ENCODE data around the gene OR2V2. TPM values are rescaled to one million over a fixed set of nuclear protein-coding genes. Genes with fewer than 3 reads are reported as not detected.

Gene OR2V2
- polyA plus RNA-seq, 2 of the 4 experiments (the other 2 are of a cell fraction) = not detected

DNA sequence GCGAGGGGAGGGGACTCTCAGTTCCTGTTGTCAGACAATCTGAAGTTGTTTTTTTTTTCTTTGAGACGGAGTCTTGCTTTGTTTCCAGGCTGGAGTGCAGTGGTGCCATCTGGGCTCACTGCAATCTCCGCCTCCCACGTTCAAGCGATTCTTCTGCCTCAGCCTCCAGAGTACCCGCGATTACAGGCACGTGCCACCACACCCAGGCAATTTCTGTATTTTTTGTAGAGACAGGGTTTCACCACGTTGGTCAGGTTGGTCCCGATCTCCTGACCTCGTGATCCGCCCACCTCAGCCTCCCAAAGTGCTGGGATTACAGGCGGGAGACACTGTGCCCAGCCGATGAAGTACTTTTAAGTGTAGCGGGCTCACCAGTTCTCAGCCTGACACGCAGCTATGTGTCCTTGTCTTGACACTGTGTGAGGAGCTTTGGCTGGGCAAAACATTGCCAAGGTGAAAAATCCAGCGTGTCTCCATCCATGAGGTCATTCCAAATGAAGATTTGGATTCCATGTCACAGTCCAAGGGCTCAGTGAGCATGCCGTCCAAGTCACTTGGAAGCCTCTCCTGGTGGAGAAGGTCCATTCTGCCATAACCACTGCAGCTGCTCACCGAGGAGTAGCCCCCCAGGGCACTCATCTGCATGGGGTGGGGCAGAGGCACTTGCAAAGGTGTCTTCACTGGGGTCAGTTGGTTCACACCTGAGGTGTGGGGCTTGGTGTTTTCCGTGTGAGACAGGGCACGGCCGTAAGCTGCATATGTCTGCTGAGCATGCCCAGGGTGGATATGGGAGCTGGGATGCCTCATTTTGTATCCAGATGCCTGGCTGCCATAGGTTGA is 48.4 kb upstream of the OR2V2 start (continued):
- TF ChIP-seq RAD21 (conservative IDR thresholded peaks at IDR 0.05 in 1 of 2, IDR thresholded peaks at IDR 0.05 in 1 of 2) = no peak
- TF ChIP-seq EHF (CRISPR knock-in tag; IDR thresholded peaks at IDR 0.05) = no peak
- TF ChIP-seq, protein P1, sequence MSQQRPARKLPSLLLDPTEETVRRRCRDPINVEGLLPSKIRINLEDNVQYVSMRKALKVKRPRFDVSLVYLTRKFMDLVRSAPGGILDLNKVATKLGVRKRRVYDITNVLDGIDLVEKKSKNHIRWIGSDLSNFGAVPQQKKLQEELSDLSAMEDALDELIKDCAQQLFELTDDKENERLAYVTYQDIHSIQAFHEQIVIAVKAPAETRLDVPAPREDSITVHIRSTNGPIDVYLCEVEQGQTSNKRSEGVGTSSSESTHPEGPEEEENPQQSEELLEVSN (IDR thresholded peaks at IDR 0.05; ENCODE audit: borderline replicate concordance, low read depth) = 0 out of 2 replicates have a peak, but pooled peaks have one; percentile 32
- no peak for TF ChIP-seq HEYL (CRISPR knock-in tag; IDR thresholded peaks at IDR 0.05)
- TF ChIP-seq SREBF2 (IDR thresholded peaks at IDR 0.05) = no peak
- no peak for TF ChIP-seq RFX5 (IDR thresholded peaks at IDR 0.05)
- TF ChIP-seq BHLHE40 (IDR thresholded peaks at IDR 0.05; ENCODE audit: low read depth, low read length) = peak; percentile 36; the same call in 1 of the 2 replicates
- TF ChIP-seq, protein P2, sequence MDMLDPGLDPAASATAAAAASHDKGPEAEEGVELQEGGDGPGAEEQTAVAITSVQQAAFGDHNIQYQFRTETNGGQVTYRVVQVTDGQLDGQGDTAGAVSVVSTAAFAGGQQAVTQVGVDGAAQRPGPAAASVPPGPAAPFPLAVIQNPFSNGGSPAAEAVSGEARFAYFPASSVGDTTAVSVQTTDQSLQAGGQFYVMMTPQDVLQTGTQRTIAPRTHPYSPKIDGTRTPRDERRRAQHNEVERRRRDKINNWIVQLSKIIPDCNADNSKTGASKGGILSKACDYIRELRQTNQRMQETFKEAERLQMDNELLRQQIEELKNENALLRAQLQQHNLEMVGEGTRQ (IDR thresholded peaks at IDR 0.05) = peak; percentile 27; the same call in 1 of the 2 replicates
- TF ChIP-seq MYC (IDR thresholded peaks at IDR 0.05; ENCODE audit: borderline replicate concordance, low read length) = no peak
- no peak for TF ChIP-seq MAZ (IDR thresholded peaks at IDR 0.05; ENCODE audit: borderline replicate concordance, low read depth, low read length)
- TF ChIP-seq, protein P3, sequence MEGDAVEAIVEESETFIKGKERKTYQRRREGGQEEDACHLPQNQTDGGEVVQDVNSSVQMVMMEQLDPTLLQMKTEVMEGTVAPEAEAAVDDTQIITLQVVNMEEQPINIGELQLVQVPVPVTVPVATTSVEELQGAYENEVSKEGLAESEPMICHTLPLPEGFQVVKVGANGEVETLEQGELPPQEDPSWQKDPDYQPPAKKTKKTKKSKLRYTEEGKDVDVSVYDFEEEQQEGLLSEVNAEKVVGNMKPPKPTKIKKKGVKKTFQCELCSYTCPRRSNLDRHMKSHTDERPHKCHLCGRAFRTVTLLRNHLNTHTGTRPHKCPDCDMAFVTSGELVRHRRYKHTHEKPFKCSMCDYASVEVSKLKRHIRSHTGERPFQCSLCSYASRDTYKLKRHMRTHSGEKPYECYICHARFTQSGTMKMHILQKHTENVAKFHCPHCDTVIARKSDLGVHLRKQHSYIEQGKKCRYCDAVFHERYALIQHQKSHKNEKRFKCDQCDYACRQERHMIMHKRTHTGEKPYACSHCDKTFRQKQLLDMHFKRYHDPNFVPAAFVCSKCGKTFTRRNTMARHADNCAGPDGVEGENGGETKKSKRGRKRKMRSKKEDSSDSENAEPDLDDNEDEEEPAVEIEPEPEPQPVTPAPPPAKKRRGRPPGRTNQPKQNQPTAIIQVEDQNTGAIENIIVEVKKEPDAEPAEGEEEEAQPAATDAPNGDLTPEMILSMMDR (IDR thresholded peaks at IDR 0.05) = no peak
- no peak for TF ChIP-seq HOXB13 (CRISPR knock-in tag; IDR thresholded peaks at IDR 0.05; ENCODE audit: low read depth)

DNA sequence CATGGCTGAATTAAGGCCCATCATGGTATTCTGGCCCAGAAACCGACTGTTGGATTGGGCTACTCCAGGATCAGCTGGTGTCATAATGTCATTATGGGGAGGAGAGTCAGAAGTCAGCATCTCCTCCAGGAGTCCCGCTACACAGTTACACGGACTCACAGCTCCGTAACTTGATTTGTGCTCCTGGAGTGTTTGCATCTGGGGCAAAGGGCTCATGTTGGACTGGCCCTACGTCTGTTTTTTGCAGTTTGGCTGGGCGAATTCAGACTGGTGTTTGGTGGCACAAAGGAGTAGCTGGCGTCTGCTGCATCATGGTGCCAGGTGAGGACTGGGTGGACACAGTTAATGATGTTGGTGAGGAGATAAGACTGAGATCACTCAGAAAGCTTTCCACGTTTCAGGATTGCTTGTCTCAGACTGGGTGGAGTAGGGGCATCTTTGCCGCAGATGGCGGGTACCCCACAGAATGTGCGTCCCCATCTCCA is 47.7 kb upstream of the OR2V2 start:
- no peak for TF ChIP-seq PHF8 (IDR thresholded peaks at IDR 0.05; ENCODE audit: borderline replicate concordance, low read depth)
- no peak for TF ChIP-seq POLR2AphosphoS2 (conservative IDR thresholded peaks at IDR 0.05; ENCODE audit: low read length)
- TF ChIP-seq FOSL2 (IDR thresholded peaks at IDR 0.05) = no peak
- TF ChIP-seq FOSL2 (CRISPR knock-in tag; IDR thresholded peaks at IDR 0.05) = no peak
- no peak overlapping the region for H3K4me2 ChIP-seq
- DNase-seq (ENCODE audit: low read depth in 1 of 2, low spot score in 1 of 2) (no peak), ATAC-seq (no peak), FAIRE-seq (no peak)
- no peaks in the 10 kb centered on the region for H3K9me3 ChIP-seq
- H3K4me1 ChIP-seq = 0 out of 3 replicates have a peak, but pooled peaks cover 6% of the 10 kb centered on the region
- peak overlapping the region in 1 of 2 experiments; percentile 79; a peak in 1 of 6 replicates for H3K27ac ChIP-seq
- no peak overlapping the region for H3K4me3 ChIP-seq
- POLR2A ChIA-PET = no interaction called here
- CTCF ChIA-PET = interaction anchor here (0.6 to 2.0 kb wide), 10 partner anchors 15 to 316 kb away, joined by 3 to 8 read pairs (median 4); no protein-coding TSS in a partner anchor
- 87% methylated on average over 11 of the region's 11 CpGs for WGBS (ENCODE audit: missing lambda C conversion rate)

DNA sequence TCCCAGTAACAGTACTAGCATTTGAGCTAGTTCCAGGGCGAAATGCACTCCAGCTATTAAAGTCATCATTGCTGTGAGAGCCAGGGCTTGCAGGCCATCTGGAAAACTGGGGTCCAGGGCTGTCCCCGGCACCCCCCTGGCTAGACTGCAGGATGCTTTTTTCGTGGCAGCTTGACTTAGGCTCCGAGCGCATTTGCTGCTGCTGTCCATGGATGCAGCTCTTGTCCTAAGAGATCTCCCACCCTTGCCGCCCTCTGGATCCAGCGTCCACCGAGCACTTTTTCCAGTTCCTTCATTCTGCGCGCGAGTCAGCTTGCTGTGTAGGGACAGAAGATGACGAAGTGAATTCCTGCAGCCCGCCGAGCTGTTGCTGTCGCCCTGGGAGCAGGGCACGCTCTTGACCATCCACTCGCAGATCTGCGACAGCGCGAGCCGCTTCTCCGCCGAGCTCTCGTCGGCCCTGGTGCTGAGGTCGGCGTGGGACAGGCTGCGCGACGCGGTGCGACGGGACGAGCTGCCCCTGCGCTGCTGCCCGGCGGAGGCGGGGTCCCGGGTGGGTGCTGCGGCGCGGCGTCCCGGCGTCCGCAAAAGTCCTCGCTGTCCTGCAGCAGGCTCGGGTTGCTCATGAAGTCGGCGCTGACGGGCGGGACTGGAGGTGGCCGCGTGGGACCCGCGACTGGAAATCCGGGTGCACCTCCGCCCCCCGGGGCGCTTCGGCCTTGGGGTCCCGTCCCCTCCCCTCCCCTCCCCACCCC is 47.1 kb upstream of the OR2V2 start:
- DNase-seq (ENCODE audit: low read depth in 1 of 2, low spot score in 1 of 2) = no peak
- CTCF ChIA-PET = interaction anchor here (0.6 to 2.0 kb wide), 10 partner anchors 15 to 317 kb away, joined by 3 to 8 read pairs (median 4); no protein-coding TSS in a partner anchor
- no peak for FAIRE-seq
- 89% methylated on average over 62 of the region's 62 CpGs for WGBS (ENCODE audit: missing lambda C conversion rate)
- Histone ChIP-seq H3K27ac (peak overlapping the region in 1 of 2 experiments; percentile 24; a peak in 1 of 6 replicates), H3K4me3 (no peak overlapping the region), H3K4me2 (no peak overlapping the region), H3K9me3 (no peaks in the 10 kb centered on the region), H3K4me1 (0 out of 3 replicates have a peak, but pooled peaks cover 6% of the 10 kb centered on the region)
- POLR2A ChIA-PET = no interaction called here
- no peak for ATAC-seq
- TF ChIP-seq HEYL (CRISPR knock-in tag; IDR thresholded peaks at IDR 0.05) = no peak
- TF ChIP-seq HOXB13 (CRISPR knock-in tag; IDR thresholded peaks at IDR 0.05; ENCODE audit: low read depth) = no peak
- TF ChIP-seq, protein P4, sequence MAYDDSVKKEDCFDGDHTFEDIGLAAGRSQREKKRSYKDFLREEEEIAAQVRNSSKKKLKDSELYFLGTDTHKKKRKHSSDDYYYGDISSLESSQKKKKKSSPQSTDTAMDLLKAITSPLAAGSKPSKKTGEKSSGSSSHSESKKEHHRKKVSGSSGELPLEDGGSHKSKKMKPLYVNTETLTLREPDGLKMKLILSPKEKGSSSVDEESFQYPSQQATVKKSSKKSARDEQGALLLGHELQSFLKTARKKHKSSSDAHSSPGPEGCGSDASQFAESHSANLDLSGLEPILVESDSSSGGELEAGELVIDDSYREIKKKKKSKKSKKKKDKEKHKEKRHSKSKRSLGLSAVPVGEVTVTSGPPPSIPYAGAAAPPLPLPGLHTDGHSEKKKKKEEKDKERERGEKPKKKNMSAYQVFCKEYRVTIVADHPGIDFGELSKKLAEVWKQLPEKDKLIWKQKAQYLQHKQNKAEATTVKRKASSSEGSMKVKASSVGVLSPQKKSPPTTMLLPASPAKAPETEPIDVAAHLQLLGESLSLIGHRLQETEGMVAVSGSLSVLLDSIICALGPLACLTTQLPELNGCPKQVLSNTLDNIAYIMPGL (CRISPR knock-in tag; IDR thresholded peaks at IDR 0.05; ENCODE audit: borderline replicate concordance) = no peak
- no peak for TF ChIP-seq SREBF2 (IDR thresholded peaks at IDR 0.05)
- TF ChIP-seq KDM1A (IDR thresholded peaks at IDR 0.05; ENCODE audit: low read depth) = no peak
- TF ChIP-seq SMC3 (IDR thresholded peaks at IDR 0.05) = no peak
- no peak for TF ChIP-seq TP53 (CRISPR knock-in tag; IDR thresholded peaks at IDR 0.05)
- TF ChIP-seq GATA3 (IDR thresholded peaks at IDR 0.05; ENCODE audit: borderline replicate concordance) = no peak
- TF ChIP-seq, protein P3 (IDR thresholded peaks at IDR 0.05) = no peak
- no peak for TF ChIP-seq NR3C1 (IDR thresholded peaks at IDR 0.05)
- no peak for TF ChIP-seq MAZ (IDR thresholded peaks at IDR 0.05; ENCODE audit: borderline replicate concordance, low read depth, low read length)
- TF ChIP-seq, protein P1 (IDR thresholded peaks at IDR 0.05; ENCODE audit: borderline replicate concordance, low read depth) = no peak
- no peak for TF ChIP-seq BHLHE40 (IDR thresholded peaks at IDR 0.05; ENCODE audit: low read depth, low read length)
